GM13976 (cell line): ENCODE data around the gene MFRP.

Source experiments
- DNase-seq: peaks from one replicate; pipeline ENCODE4 v3.0.0; 2012; ENCODE audit warnings: low spot score
- CTCF ChIP-seq: IDR thresholded peaks from 2 replicates; pipeline ENCODE4 v1.5.1; 2012; ENCODE audit warnings: borderline replicate concordance, mild to moderate bottlenecking; ENCODE audit not compliant: insufficient read depth; ENCODE audit errors: extremely low read depth, missing control alignments, control extremely low read depth
- in situ Hi-C: fragments of 300-500 bp; cut with MboI; formaldehyde crosslinking; loops from one replicate; pipeline ENCODE4 v1.12.0; 2022; ENCODE audit warnings: low sequenced_read_pairs, mixed read lengths, inconsistent platforms; ENCODE audit not compliant: unreplicated experiment

Gene MFRP

DNA sequence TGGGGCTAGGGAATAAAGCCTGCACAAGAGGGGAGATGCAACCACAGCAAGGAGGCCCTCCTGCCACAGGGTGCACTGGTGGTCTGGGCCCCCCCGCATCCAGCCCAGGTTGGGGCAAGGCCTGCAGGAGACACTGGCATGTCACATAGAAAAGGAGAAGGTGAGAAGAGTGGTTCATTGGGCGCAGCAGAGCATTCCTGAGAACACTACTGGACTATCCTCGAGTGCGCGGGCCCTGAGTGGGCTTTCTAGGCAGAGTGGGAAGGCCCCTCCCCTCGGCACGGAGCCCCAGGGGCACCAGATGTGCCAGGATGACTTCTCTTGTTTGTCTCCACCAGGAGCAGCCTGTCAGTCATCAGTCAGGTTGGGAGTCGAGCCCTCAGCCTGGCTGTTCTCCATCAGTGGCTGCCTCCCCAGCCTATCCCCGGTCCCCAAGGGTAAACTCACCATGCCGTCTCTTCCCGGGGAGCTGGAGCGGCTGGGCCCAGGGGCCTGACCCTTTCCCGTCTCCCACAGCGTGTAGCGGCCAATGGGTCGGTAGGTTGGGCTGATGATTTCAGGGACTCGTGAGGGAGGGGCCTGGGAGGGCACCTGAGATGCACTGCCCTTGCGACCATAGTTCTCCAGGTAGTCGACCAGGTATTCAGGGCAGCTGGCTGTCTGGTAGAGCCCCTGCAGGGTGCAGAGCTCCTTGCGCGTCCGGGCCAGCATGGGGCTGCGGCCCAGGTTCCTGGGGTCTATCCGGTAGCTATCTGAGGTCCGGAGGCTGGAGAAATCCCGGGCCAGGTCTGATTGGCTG lies 26.0 kb upstream of the MFRP start:
- in situ Hi-C loops: no loop called here
- no peak for DNase-seq

DNA sequence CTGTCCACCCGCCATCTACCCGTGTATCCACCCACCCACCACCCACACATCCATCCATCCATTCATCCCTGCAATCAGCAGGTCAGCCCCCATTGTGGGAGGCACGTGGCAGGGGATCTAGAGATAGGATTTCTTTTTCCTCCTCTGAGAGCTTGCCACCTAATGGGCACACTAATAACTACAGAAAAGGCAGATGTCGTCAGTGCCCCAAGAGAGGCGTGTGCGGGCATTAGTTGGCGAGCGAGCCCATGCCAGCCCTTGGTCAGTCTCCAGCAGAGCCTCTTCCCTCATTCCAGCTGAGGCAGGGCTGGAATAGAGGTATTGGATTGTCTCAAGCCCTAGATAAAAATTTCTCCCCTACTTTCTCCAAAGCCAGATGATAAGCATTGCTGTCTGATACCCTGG lies 25.3 kb upstream of the MFRP start:
- DNase-seq: no peak
- TF ChIP-seq CTCF: peak; percentile 14
- in situ Hi-C loops: no loop called here

More for the DNA sequence above, 26.0 kb upstream of the MFRP start:
- no peak for TF ChIP-seq CTCF

GRCh38 chr11:119371067-119371601 lies 24.6 kb upstream of the MFRP start:
- TF ChIP-seq CTCF: no peak
- in situ Hi-C loops: no loop called here
- no peak for DNase-seq

- TF ChIP-seq CTCF: no peak
- DNase-seq: no peak
- in situ Hi-C loops: no loop called here
These were observed 24.1 kb upstream of the MFRP start for GRCh38 chr11:119370486-119371046.

GRCh38 chr11:119369132-119369925 lies 22.8 kb upstream of the MFRP start:
- DNase-seq: no peak
- TF ChIP-seq CTCF: no peak
- in situ Hi-C loops: no loop called here
